H7 (cell line): ENCODE measurements around the gene RANBP3. TPM values are rescaled to one million over a fixed set of nuclear protein-coding genes. Genes with fewer than 3 reads are reported as not detected.

Experiments
- DNase-seq: peaks from one replicate; pipeline ENCODE4 v3.0.0; 2012
- H3K27me3 ChIP-seq: 2 replicates; pipeline ENCODE4 v1.6.0; 2011; ENCODE audit warnings: mild to moderate bottlenecking, low read length; ENCODE audit not compliant: control insufficient read depth, insufficient read depth
- H3K36me3 ChIP-seq: replicated peaks from 2 replicates; pipeline ENCODE4 v1.5.1; 2011; ENCODE audit warnings: low read length; ENCODE audit not compliant: control insufficient read depth, insufficient read depth
- H3K4me3 ChIP-seq: 2 replicates; pipeline ENCODE4 v1.5.1; 2011; ENCODE audit warnings: low read depth, mild to moderate bottlenecking, control low read depth, low read length, moderate library complexity; ENCODE audit not compliant: insufficient read depth
- total RNA-seq: library from RNA; depleted of rRNA; stranded (reverse); fragments of >200 nt; shearing (Covaris generic); gene quantifications from 2 replicates; pipeline ENCODE4 v1.2.3, GENCODE V29; 2014

The RANBP3 gene
- total RNA-seq, 1 experiment from 2014 or later, result 79.7 TPM

- H3K36me3 ChIP-seq, result peaks cover 3% of the 10 kb centered on the region
- H3K27me3 ChIP-seq, result no peaks in the 10 kb centered on the region
- DNase-seq, result no peak
- H3K4me3 ChIP-seq, result no peak overlapping the region
Observed at GRCh38 chr19:5899728-5900526, 78.0 kb downstream of the RANBP3 start.

- Histone ChIP-seq H3K36me3 (peaks cover 3% of the 10 kb centered on the region), H3K27me3 (no peaks in the 10 kb centered on the region), H3K4me3 (no peak overlapping the region)
- peak; percentile 86 for DNase-seq
Observed at GRCh38 chr19:5897189-5897969, 80.6 kb downstream of the RANBP3 start.

GRCh38 chr19:5896365-5897076 lies 81.4 kb downstream of the RANBP3 start:
- DNase-seq, result no peak
- Histone ChIP-seq H3K36me3 (peaks cover 3% of the 10 kb centered on the region), H3K27me3 (no peaks in the 10 kb centered on the region; the same call in 1 of the 2 replicates), H3K4me3 (no peak overlapping the region)

GRCh38 chr19:5895890-5896289 lies 82.0 kb downstream of the RANBP3 start:
- Histone ChIP-seq H3K4me3 (no peak overlapping the region), H3K36me3 (peaks cover 2% of the 10 kb centered on the region), H3K27me3 (no peaks in the 10 kb centered on the region; the same call in 1 of the 2 replicates)
- no peak for DNase-seq

GRCh38 chr19:5895409-5895808 lies 82.5 kb downstream of the RANBP3 start:
- DNase-seq, result no peak
- no peaks in the 10 kb centered on the region; the same call in 1 of the 2 replicates for H3K27me3 ChIP-seq
- H3K4me3 ChIP-seq, result no peak overlapping the region
- peaks cover 2% of the 10 kb centered on the region for H3K36me3 ChIP-seq

- Histone ChIP-seq H3K27me3 (no peaks in the 10 kb centered on the region; the same call in 1 of the 2 replicates), H3K36me3 (peaks cover 2% of the 10 kb centered on the region), H3K4me3 (no peak overlapping the region)
- peak; percentile 36 for DNase-seq
Observed at GRCh38 chr19:5894704-5895349, 83.1 kb downstream of the RANBP3 start.

- peak; percentile 74 for DNase-seq
- H3K27me3 ChIP-seq, result no peaks in the 10 kb centered on the region; the same call in 1 of the 2 replicates
- H3K4me3 ChIP-seq, result no peak overlapping the region
- H3K36me3 ChIP-seq, result peaks cover 2% of the 10 kb centered on the region
Observed at GRCh38 chr19:5893907-5894703, 83.8 kb downstream of the RANBP3 start.

GRCh38 chr19:5893296-5893903 lies 84.5 kb downstream of the RANBP3 start:
- no peak overlapping the region for H3K4me3 ChIP-seq
- peaks cover 2% of the 10 kb centered on the region for H3K36me3 ChIP-seq
- no peak for DNase-seq
- H3K27me3 ChIP-seq, result no peaks in the 10 kb centered on the region; the same call in 1 of the 2 replicates

- no peak for DNase-seq
- peaks cover 2% of the 10 kb centered on the region for H3K36me3 ChIP-seq
- no peaks in the 10 kb centered on the region; the same call in 1 of the 2 replicates for H3K27me3 ChIP-seq
- no peak overlapping the region for H3K4me3 ChIP-seq
Observed at GRCh38 chr19:5892772-5893275, 85.1 kb downstream of the RANBP3 start.

- peak; percentile 91 for DNase-seq
- peaks cover 2% of the 10 kb centered on the region for H3K36me3 ChIP-seq
- H3K4me3 ChIP-seq, result no peak overlapping the region
- H3K27me3 ChIP-seq, result no peaks in the 10 kb centered on the region; the same call in 1 of the 2 replicates
Observed at GRCh38 chr19:5891938-5892771, 85.8 kb downstream of the RANBP3 start.

- DNase-seq, result no peak
- H3K36me3 ChIP-seq, result peaks cover 2% of the 10 kb centered on the region
- no peak overlapping the region for H3K4me3 ChIP-seq
- no peaks in the 10 kb centered on the region; the same call in 1 of the 2 replicates for H3K27me3 ChIP-seq
Observed at GRCh38 chr19:5891572-5891937, 86.4 kb downstream of the RANBP3 start.

GRCh38 chr19:5890099-5890498 lies 87.8 kb downstream of the RANBP3 start:
- Histone ChIP-seq H3K36me3 (no peaks in the 10 kb centered on the region; the same call in 1 of the 2 replicates), H3K27me3 (no peaks in the 10 kb centered on the region; the same call in 1 of the 2 replicates), H3K4me3 (no peak overlapping the region)
- peak; percentile 56 for DNase-seq
